Endodermal cell (in vitro differentiated cells): ENCODE data around the gene GNAT1. TPM values are rescaled to one million over a fixed set of nuclear protein-coding genes. Genes with fewer than 3 reads are reported as not detected.

Experiments
- DNase-seq: peaks from one replicate; pipeline ENCODE4 v3.0.0-alpha.2; 2017
- H3K27ac ChIP-seq: 2 replicates; pipeline ENCODE4 v1.5.1; 2013; ENCODE audit warnings: mild to moderate bottlenecking, low read depth, low read length, moderate library complexity
- H3K27me3 ChIP-seq: 2 replicates; pipeline ENCODE4 v1.6.1; 2013; ENCODE audit warnings: mild to moderate bottlenecking, low read length, moderate library complexity; ENCODE audit not compliant: insufficient read depth, control insufficient read depth, poor library complexity, severe bottlenecking
- H3K36me3 ChIP-seq: 2 replicates; pipeline ENCODE4 v1.7.0; 2013; ENCODE audit warnings: mild to moderate bottlenecking, low read length, moderate library complexity; ENCODE audit not compliant: control insufficient read depth, insufficient read depth
- H3K4me1 ChIP-seq: one replicate; pipeline ENCODE4 v1.7.0; 2013; ENCODE audit warnings: low read length; ENCODE audit not compliant: control insufficient read depth, insufficient read depth
- H3K4me3 ChIP-seq: 2 replicates; pipeline ENCODE4 v1.5.1; 2013; ENCODE audit warnings: mild to moderate bottlenecking, low read length, moderate library complexity
- H3K9ac ChIP-seq: 2 replicates; pipeline ENCODE4 v1.6.1; 2013; ENCODE audit warnings: mild to moderate bottlenecking, low read length, moderate library complexity; ENCODE audit not compliant: poor library complexity, severe bottlenecking; ENCODE audit errors: extremely low read depth
- H3K9me3 ChIP-seq: 2 replicates; pipeline ENCODE4 v1.6.1; 2013; ENCODE audit warnings: mild to moderate bottlenecking, low read length, moderate library complexity; ENCODE audit not compliant: control insufficient read depth
- H3K27ac Mint-ChIP-seq: 2 replicates; pipeline ENCODE4 v1.8.0; 2020; ENCODE audit warnings: mixed read lengths
- H3K27me3 Mint-ChIP-seq: 2 replicates; pipeline ENCODE4 v1.8.0; 2021; ENCODE audit warnings: mild to moderate bottlenecking, mixed read lengths; ENCODE audit not compliant: insufficient read depth
- H3K36me3 Mint-ChIP-seq: 2 replicates; pipeline ENCODE4 v1.8.0; 2020; ENCODE audit warnings: low read depth, mixed read lengths
- H3K4me1 Mint-ChIP-seq: 2 replicates; pipeline ENCODE4 v1.8.0; 2020; ENCODE audit warnings: mixed read lengths
- H3K4me3 Mint-ChIP-seq: 2 replicates; pipeline ENCODE4 v1.8.0; 2020; ENCODE audit warnings: mild to moderate bottlenecking, moderate library complexity, mixed read lengths
- H3K9me3 Mint-ChIP-seq: 2 replicates; pipeline ENCODE4 v1.8.0; 2020; ENCODE audit warnings: mild to moderate bottlenecking, mixed read lengths
- CTCF ChIP-seq: fragments of 200-600 bp; sonication (generic); conservative IDR thresholded peaks from 2 replicates; pipeline ENCODE4 v1.5.0; 2021; ENCODE audit warnings: antibody characterized with exemption, mild to moderate bottlenecking
- WGBS, 2 experiments: methylation state at CpG; one replicate each; pipeline versions ENCODE4 v1.1.5 to v1.1.7; 2013; ENCODE audit warnings: missing lambda C conversion rate in 2 of 2, mixed read lengths in 1 of 2; ENCODE audit not compliant: insufficient coverage in 1 of 2, insufficient read length in 1 of 2; 5-methylcytosine and 5-hydroxymethylcytosine counted together
- total RNA-seq, 2 donors: library from RNA; stranded (reverse); fragmentation: NEBNext Ultra II Directional in 1 of 2; extraction: Animal tissue kit (Norgen Biotek cat#: 25700) in 1 of 2; gene quantifications; 2 replicates in 1 of 2; 3 replicates in 1 of 2; pipeline ENCODE4 v1.2.1, GENCODE V29; 2021

The GNAT1 gene
- total RNA-seq, 2 donors from 2014 or later = 0.42 to 1.2 TPM

- peaks cover 41% of the 10 kb centered on the region for H3K4me1 ChIP-seq
- no peak for TF ChIP-seq CTCF
- peak; percentile 90 for DNase-seq
- peak overlapping the region; percentile 81 for H3K9ac ChIP-seq
- peak overlapping the region; percentile 95 for H3K27ac Mint-ChIP-seq
- no peaks in the 10 kb centered on the region for H3K9me3 ChIP-seq
- 7 to 9% methylated on average over 10 to 31 of the region's 31 CpGs for WGBS, 2 experiments
- H3K36me3 Mint-ChIP-seq = peaks cover 5% of the 10 kb centered on the region
- peak overlapping the region; percentile 96 for H3K4me3 Mint-ChIP-seq
- H3K36me3 ChIP-seq = peaks cover 5% of the 10 kb centered on the region
- H3K27me3 Mint-ChIP-seq = no peaks in the 10 kb centered on the region
- H3K9me3 Mint-ChIP-seq = no peaks in the 10 kb centered on the region
- peak overlapping the region; percentile 30 for H3K27ac ChIP-seq
- no peaks in the 10 kb centered on the region for H3K27me3 ChIP-seq
- peaks cover 55% of the 10 kb centered on the region for H3K4me1 Mint-ChIP-seq
- H3K4me3 ChIP-seq = peak overlapping the region; percentile 94
These were observed 46.5 kb downstream of the GNAT1 start for GRCh38 chr3:50237754-50238548.

GRCh38 chr3:50238549-50239026 lies 47.2 kb downstream of the GNAT1 start:
- Histone ChIP-seq H3K27me3 (no peaks in the 10 kb centered on the region), H3K9ac (no peak overlapping the region), H3K4me1 (peaks cover 42% of the 10 kb centered on the region), H3K36me3 (peaks cover 11% of the 10 kb centered on the region), H3K27ac (peak overlapping the region; percentile 30), H3K9me3 (no peaks in the 10 kb centered on the region), H3K4me3 (peak overlapping the region; percentile 94)
- no peaks in the 10 kb centered on the region for H3K27me3 Mint-ChIP-seq
- DNase-seq = no peak
- no peaks in the 10 kb centered on the region for H3K9me3 Mint-ChIP-seq
- peaks cover 7% of the 10 kb centered on the region for H3K36me3 Mint-ChIP-seq
- H3K27ac Mint-ChIP-seq = peak overlapping the region; percentile 95
- H3K4me1 Mint-ChIP-seq = peaks cover 51% of the 10 kb centered on the region
- TF ChIP-seq CTCF = peak; percentile 40
- peak overlapping the region; percentile 96 for H3K4me3 Mint-ChIP-seq
- WGBS, 2 experiments = 95 to 98% methylated on average over 7 of the region's 7 CpGs

- H3K4me1 Mint-ChIP-seq = peaks cover 50% of the 10 kb centered on the region
- Histone ChIP-seq H3K27ac (peak overlapping the region; percentile 12), H3K9ac (no peak overlapping the region), H3K4me3 (no peak overlapping the region), H3K9me3 (no peaks in the 10 kb centered on the region), H3K36me3 (peaks cover 18% of the 10 kb centered on the region), H3K27me3 (no peaks in the 10 kb centered on the region), H3K4me1 (peaks cover 42% of the 10 kb centered on the region)
- 71 to 80% methylated on average over 4 of the region's 4 CpGs for WGBS, 2 experiments
- no peaks in the 10 kb centered on the region for H3K9me3 Mint-ChIP-seq
- H3K27ac Mint-ChIP-seq = peak overlapping the region; percentile 95
- no peak for TF ChIP-seq CTCF
- no peaks in the 10 kb centered on the region for H3K27me3 Mint-ChIP-seq
- peaks cover 14% of the 10 kb centered on the region for H3K36me3 Mint-ChIP-seq
- DNase-seq = peak; percentile 74
- peak overlapping the region; percentile 96 for H3K4me3 Mint-ChIP-seq
These were observed 48.2 kb downstream of the GNAT1 start for GRCh38 chr3:50239649-50240048.
